T-helper 1 cell treated with Interleukin-12 subunit alpha and Interleukin-12 subunit beta and Interleukin-4 antibody, amounts not matched to agents 30 μg/mL and 1 μg/mL, for 36 hours (primary cell): Measurements from ENCODE around the gene CCNL1.
A peak's percentile ranks its signal among the peaks of the same experiment; 100 is the strongest.
"Not testable (repeated sequence)": the region's sequence is repeated elsewhere in the genome, so short reads cannot be mapped to it uniquely, and the experiment has no call there.

Experiments
- H3K27ac Mint-ChIP-seq: one replicate; pipeline ENCODE4 v1.8.0; 2021; ENCODE audit warnings: mild to moderate bottlenecking, mixed read lengths
- H3K27me3 Mint-ChIP-seq: one replicate; pipeline ENCODE4 v1.8.0; 2021; ENCODE audit warnings: low read depth, mixed read lengths
- H3K36me3 Mint-ChIP-seq: one replicate; pipeline ENCODE4 v1.8.0; 2021; ENCODE audit warnings: low read depth, mixed read lengths
- H3K4me1 Mint-ChIP-seq: one replicate; pipeline ENCODE4 v1.8.0; 2021; ENCODE audit warnings: low read depth, mixed read lengths
- H3K4me3 Mint-ChIP-seq: one replicate; pipeline ENCODE4 v1.8.0; 2021; ENCODE audit warnings: mild to moderate bottlenecking, moderate library complexity, mixed read lengths
- H3K9me3 Mint-ChIP-seq: one replicate; pipeline ENCODE4 v1.8.0; 2021; ENCODE audit warnings: mixed read lengths

Gene CCNL1

DNA sequence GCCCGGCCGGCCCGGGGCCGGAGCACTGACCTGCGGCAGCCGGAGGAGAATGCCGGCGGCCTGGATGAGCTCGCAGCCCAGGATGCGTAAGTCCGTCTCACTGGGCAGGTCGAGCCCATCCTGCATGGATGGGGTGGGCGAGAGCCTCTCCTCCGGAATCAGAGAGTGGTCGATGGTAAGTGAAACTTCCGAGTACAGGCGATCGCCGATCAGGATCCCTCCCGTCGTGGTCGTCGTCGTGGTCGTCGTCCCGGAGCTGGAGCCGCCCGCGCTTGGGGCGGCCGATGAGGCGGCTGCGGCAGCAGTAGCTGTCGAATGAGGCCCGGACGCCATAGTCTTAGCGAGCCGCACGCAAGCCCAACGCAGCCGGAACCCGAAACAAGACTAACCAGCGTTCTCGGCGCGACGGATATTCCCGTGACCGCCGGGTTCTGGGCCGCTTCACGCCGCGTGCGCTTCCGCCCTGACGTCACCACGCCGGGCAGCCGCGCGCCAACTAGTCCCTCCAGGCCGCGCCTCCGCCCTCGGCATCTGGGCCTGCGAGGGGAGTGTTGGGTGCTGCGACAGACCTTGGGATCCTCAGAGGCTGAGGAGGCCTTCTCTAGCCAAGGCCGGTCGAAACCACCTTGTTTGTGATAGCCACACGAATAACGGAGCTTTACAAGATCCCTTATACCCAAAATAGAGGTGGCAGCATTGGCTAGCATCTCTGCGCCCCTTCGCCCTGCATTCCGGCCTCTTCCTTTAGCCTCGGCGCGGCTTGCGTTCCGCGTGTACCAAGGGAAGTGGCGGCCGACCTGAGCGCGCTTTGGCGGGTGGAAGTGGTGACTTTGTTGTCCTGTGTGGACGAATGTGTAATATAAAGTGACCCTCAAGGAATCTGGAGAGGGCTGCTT, at the start of gene CCNL1:
Gene CCNL1, minus strand, starts transcription at position 386 of the 896 bp plus-strand sequence. Its CDS starts 53 bp downstream, at position 333.
- Mint-ChIP-seq H3K4me3 (peak within 1 kb of the TSS; percentile 92), H3K27ac (peak within 1 kb of the TSS; percentile 87), H3K27me3 (no peaks in the 10 kb centered on the region), H3K4me1 (peaks cover 49% of the 10 kb centered on the region), H3K9me3 (no peaks in the 10 kb centered on the region), H3K36me3 (peaks cover 47% of the 10 kb centered on the region)

DNA sequence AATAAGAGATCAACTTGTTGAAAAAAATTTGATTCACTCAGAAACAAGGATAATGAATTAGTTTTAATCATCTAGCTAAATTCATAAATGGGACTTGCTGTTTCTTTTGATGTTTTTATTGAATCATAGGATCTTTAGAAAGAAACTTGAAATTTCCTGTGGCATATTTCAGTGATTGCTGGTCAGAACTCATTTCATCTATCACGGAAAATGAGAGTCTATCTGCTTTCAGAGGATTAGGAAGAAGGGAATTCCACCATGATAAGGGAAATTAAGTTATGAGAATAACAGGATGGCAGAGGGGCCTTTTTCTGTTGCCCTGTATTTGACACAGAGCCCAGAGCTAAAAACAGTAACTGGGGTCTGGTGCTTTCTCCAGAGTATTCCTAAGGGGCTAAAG, 44.9 kb upstream of the CCNL1 start:
- no peaks in the 10 kb centered on the region for H3K36me3 Mint-ChIP-seq
- H3K4me3 Mint-ChIP-seq = no peak overlapping the region
- H3K4me1 Mint-ChIP-seq = no peaks in the 10 kb centered on the region
- H3K27ac Mint-ChIP-seq = no peak overlapping the region
- peaks cover 3% of the 10 kb centered on the region for H3K27me3 Mint-ChIP-seq
- H3K9me3 Mint-ChIP-seq = no peaks in the 10 kb centered on the region

DNA sequence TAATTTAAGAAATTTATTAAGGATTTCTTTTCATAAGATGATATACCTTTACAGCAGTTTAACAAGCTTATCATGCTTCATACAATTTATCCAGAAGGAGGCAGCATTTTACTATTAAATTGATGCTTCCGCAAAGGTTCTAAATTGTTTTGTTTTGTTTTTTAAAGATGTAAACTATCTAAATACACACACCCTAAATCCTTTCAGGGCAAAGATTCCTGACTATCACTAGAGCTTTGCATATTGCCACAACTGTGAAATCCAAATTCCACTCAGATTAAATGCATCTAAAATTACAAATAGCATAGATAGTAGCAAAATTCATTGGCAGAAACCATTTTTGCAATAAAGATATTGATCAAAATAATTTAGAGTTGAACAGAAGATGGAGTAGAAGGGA, 44.5 kb upstream of the CCNL1 start:
- no peaks in the 10 kb centered on the region for H3K36me3 Mint-ChIP-seq
- H3K4me1 Mint-ChIP-seq = no peaks in the 10 kb centered on the region
- no peak overlapping the region for H3K27ac Mint-ChIP-seq
- peaks cover 3% of the 10 kb centered on the region for H3K27me3 Mint-ChIP-seq
- no peaks in the 10 kb centered on the region for H3K9me3 Mint-ChIP-seq
- no peak overlapping the region for H3K4me3 Mint-ChIP-seq

DNA sequence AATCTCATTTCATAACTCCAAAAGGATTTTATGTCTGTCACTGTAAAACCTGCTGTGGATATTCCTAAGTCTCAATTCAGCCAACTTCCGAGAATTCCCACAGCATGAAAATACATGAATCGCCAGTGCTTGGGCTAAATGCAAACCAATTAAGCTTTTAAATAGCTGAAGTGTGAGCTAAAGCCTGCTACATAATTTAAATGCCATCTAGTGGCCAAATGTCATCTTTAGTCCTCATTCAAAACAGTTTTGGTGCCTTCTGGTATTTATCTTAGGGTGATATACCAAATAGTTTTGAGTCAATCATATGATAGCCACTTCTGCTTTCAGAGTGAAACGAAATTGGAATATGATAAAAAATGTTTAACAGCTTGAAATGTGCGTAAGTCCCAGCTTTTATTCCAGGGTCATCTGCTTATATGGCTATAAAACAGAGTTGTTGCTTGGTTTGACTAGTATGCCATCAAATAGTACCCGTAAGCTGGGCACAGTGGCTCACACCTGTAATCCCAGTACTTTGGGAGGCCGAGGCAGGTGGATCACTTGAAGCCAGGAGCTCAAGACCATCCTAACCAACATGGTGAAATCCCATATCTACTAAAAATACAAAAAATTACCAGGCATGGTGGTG, 41.8 kb upstream of the CCNL1 start:
- Mint-ChIP-seq H3K9me3 (peaks cover 5% of the 10 kb centered on the region), H3K4me3 (no peak overlapping the region), H3K4me1 (no peaks in the 10 kb centered on the region), H3K27ac (no peak overlapping the region), H3K36me3 (no peaks in the 10 kb centered on the region), H3K27me3 (peaks cover 3% of the 10 kb centered on the region)

DNA sequence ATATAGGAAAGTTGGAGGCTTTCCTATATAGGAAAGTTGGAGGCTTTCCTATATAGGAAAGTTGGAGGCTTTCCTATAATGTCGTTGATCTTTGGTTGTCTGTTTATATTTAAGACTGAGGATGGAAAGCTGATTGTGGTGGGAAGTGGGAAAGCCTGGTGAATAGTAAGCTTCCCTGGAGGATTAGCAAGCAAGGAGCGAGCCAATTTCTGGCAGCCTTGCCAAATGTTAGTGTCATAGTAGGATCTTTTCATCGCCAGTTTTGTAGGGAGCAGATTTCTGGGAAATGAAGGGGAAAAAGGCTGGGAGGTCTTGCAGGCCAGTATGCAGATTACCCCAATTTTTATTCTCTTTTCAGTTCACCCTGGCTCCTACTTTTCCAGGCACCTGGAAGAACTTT, 39.9 kb upstream of the CCNL1 start:
- H3K9me3 Mint-ChIP-seq = peaks cover 10% of the 10 kb centered on the region
- no peak overlapping the region for H3K27ac Mint-ChIP-seq
- H3K27me3 Mint-ChIP-seq = peaks cover 4% of the 10 kb centered on the region
- no peak overlapping the region for H3K4me3 Mint-ChIP-seq
- no peaks in the 10 kb centered on the region for H3K4me1 Mint-ChIP-seq
- H3K36me3 Mint-ChIP-seq = no peaks in the 10 kb centered on the region

DNA sequence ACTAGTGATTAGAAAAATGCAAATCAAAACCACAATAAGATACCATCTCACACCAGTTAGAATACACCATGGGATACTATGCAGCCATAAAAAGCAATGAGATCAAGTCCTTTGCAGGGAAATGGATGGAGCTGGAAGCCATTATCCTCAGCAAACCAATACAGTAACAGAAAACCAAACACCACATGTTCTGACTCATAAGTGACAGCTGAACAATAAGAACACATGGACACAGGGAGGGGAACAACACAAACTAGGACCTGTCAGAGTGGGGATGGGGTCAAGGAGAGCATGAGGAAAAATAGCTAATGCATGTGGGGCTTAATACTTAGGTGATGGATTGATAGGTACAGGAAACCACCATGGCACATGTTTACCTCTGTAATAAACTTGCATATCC, 36.0 kb upstream of the CCNL1 start:
- Mint-ChIP-seq H3K36me3 (peaks cover 7% of the 10 kb centered on the region), H3K4me1 (no peaks in the 10 kb centered on the region), H3K4me3 (no peak overlapping the region), H3K27ac (no peak overlapping the region), H3K27me3 (peaks cover 11% of the 10 kb centered on the region), H3K9me3 (peaks cover 37% of the 10 kb centered on the region)

DNA sequence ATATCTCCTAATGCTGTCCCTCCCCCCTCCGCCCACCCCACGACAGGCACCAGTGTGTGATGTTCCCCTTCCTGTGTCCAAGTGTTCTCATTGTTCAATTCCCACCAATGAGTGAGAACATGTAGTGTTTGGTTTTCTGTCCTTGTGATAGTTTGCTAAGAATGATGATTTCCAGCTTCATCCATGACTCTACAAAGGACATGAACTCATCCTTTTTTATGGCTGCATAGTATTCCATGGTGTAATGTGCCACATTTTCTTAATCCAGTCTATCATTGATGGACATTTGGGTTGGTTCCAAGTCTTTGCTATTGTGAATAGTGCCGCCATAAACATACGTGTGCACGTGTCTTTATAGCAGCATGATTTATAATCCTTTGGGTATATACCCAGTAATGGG, 31.2 kb upstream of the CCNL1 start:
- H3K36me3 Mint-ChIP-seq = peaks cover 16% of the 10 kb centered on the region
- H3K9me3 Mint-ChIP-seq = peaks cover 75% of the 10 kb centered on the region
- H3K4me3 Mint-ChIP-seq = not testable (repeated sequence)

DNA sequence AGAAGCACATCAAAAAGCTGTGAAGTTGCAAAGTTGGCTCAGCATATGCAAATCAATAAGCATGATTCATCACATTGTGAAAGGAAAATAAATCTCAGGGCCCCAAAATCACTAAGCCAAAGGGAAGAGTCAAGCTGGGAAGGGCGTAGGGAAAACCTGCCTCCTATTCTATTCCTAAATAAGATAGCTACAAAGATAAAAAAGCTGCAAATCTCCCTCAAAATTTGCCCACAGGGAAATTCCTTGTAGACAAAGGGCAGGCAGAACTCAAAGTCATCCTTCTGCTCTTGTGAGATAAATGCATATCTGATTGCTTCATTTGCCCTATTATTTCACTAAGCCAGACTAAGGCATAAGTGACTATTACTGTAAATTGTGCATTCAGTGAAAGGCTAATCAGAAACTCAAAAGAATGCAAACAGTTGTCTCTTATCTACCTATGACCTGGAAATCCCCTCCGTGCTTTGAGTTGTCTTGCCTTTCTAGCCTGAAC, 30.5 kb upstream of the CCNL1 start:
- H3K4me1 Mint-ChIP-seq = no peaks in the 10 kb centered on the region
- peaks cover 11% of the 10 kb centered on the region for H3K27me3 Mint-ChIP-seq
- no peak overlapping the region for H3K27ac Mint-ChIP-seq
- peaks cover 82% of the 10 kb centered on the region for H3K9me3 Mint-ChIP-seq
- H3K4me3 Mint-ChIP-seq = no peak overlapping the region
- peaks cover 23% of the 10 kb centered on the region for H3K36me3 Mint-ChIP-seq

More for the DNA sequence above, 31.2 kb upstream of the CCNL1 start:
- not testable (repeated sequence) for H3K27ac Mint-ChIP-seq, H3K4me1 Mint-ChIP-seq
- peaks cover 11% of the 10 kb centered on the region for H3K27me3 Mint-ChIP-seq

DNA sequence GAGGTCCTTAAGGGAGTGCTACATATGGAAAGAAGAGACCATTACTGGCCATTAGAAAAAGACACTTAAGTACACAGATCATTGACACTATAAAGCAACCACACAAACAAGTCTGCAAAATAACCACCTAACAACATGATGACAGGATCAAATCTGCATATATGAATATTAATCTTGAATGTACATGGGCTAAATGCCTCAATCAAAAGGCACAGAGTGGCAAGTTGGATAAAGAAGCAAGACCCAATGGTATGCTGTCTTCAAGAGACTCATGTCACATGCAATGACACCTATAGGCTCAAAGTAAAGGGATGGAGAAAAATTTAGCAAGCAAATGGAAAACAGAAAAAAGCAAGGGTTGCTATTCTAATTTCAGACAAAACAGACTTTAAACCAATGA, 28.4 kb upstream of the CCNL1 start:
- H3K36me3 Mint-ChIP-seq = peaks cover 33% of the 10 kb centered on the region
- no peak overlapping the region for H3K4me3 Mint-ChIP-seq
- no peak overlapping the region for H3K27ac Mint-ChIP-seq
- no peaks in the 10 kb centered on the region for H3K27me3 Mint-ChIP-seq
- peaks cover 78% of the 10 kb centered on the region for H3K9me3 Mint-ChIP-seq
- H3K4me1 Mint-ChIP-seq = no peaks in the 10 kb centered on the region

DNA sequence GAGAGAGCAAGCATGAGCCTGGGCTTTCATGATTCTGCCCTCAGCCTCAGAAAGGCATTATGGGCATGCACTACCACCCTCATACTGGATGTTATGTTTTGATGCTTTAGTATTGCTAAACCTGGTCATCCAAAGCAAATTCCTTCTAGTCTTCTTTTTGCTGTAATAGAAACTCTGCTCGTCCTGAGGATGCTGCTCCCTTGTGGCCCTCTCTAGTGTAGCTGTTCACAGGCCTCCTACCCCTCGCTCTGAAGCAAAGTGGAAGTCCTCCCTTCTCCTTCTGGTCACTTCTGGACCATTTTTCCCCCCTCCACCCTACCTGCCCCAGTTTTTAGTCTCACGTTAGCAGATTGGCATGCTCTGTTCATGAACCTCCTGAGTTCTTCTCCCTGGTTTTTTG, 22.9 kb upstream of the CCNL1 start:
- H3K4me1 Mint-ChIP-seq = no peaks in the 10 kb centered on the region
- H3K27ac Mint-ChIP-seq = no peak overlapping the region
- H3K27me3 Mint-ChIP-seq = no peaks in the 10 kb centered on the region
- H3K9me3 Mint-ChIP-seq = peaks cover 43% of the 10 kb centered on the region
- H3K36me3 Mint-ChIP-seq = peaks cover 38% of the 10 kb centered on the region
- no peak overlapping the region for H3K4me3 Mint-ChIP-seq

DNA sequence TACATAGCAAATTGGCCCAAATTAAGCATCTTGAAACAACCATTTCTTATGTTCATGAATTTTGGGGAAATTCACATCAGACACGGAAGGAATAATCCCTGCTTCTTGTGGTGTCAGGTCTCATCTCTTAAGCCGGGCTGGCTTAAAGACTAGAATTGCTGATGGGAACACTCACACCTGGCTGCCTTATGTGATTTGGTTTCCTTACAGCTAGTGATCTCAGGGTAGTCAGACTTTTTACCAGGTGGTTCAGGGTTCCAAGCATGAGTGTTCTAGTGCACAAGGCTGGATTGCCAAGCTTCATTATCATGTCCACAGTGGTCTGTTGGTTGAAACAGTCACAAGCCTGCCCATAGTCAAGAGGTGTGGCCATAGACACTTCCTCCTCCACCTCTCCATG, 20.3 kb upstream of the CCNL1 start:
- no peak overlapping the region for H3K27ac Mint-ChIP-seq
- H3K27me3 Mint-ChIP-seq = no peaks in the 10 kb centered on the region
- H3K4me3 Mint-ChIP-seq = no peak overlapping the region
- H3K9me3 Mint-ChIP-seq = peaks cover 24% of the 10 kb centered on the region
- peaks cover 30% of the 10 kb centered on the region for H3K36me3 Mint-ChIP-seq
- peaks cover 11% of the 10 kb centered on the region for H3K4me1 Mint-ChIP-seq

DNA sequence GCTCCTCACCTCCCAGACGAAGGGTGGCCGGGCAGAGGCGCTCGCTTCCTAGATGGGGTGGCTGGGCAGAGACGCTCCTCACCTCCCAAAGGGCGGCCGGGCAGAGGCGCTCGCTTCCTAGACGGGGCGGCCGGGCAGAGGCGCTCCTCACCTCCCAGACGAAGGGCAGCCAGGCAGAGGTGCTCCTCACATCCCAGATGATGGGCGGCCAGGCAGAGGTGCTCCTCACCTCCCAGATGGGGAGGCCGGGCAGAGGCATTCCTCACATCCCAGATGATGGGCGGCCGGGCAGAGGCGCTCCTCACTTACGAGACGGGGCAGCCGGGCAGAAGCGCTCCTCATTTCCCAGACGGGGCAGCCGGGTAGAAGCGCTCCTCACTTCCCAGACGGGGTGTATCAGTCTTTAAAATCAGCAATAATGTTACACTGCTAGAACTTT, 19.4 kb upstream of the CCNL1 start:
- peaks cover 28% of the 10 kb centered on the region for H3K36me3 Mint-ChIP-seq
- H3K4me1 Mint-ChIP-seq = peaks cover 15% of the 10 kb centered on the region
- H3K9me3 Mint-ChIP-seq = peaks cover 20% of the 10 kb centered on the region
- no peaks in the 10 kb centered on the region for H3K27me3 Mint-ChIP-seq
- H3K4me3 Mint-ChIP-seq = no peak overlapping the region
- H3K27ac Mint-ChIP-seq = no peak overlapping the region

DNA sequence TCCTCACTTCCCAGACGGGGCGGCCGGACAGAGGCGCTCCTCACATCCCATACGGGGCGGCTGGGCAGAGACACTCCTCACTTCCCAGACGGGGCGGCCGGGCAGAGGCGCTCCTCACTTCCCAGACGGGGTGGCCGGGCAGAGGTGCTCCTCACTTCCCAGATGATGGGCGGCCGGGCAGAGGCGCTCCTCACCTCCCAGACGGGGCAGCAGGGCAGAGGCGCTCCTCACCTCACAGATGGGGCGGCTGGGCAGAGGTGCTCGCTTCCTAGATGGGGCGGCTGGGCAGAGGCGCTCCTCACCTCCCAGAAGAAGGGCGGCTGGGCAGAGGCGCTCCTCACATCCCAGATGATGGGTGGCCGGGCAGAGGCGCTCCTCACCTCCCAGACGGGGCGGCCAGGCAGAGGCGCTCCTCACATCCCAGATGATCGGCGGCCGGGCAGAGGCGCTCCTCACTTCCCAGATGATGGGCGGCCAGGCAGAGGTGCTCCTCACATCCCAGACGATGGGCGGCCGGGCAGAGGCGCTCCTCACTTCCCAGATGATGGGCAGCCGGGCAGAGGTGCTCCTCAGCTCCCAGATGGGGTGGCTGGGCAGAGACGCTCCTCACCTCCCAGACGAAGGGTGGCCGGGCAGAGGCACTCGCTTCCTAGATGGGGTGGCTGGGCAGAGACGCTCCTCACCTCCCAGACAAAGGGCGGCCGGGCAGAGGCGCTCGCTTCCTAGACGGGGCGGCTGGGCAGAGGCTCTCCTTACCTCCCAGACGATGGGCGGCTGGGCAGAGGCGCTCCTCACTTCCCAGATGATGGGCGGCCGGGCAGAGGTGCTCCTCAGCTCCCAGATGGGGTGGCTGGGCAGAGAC, 18.8 kb upstream of the CCNL1 start:
- H3K4me3 Mint-ChIP-seq, H3K27ac Mint-ChIP-seq, H3K27me3 Mint-ChIP-seq: not testable (repeated sequence)
- H3K4me1 Mint-ChIP-seq = peaks cover 19% of the 10 kb centered on the region
- peaks cover 15% of the 10 kb centered on the region for H3K9me3 Mint-ChIP-seq
- H3K36me3 Mint-ChIP-seq = peaks cover 22% of the 10 kb centered on the region

DNA sequence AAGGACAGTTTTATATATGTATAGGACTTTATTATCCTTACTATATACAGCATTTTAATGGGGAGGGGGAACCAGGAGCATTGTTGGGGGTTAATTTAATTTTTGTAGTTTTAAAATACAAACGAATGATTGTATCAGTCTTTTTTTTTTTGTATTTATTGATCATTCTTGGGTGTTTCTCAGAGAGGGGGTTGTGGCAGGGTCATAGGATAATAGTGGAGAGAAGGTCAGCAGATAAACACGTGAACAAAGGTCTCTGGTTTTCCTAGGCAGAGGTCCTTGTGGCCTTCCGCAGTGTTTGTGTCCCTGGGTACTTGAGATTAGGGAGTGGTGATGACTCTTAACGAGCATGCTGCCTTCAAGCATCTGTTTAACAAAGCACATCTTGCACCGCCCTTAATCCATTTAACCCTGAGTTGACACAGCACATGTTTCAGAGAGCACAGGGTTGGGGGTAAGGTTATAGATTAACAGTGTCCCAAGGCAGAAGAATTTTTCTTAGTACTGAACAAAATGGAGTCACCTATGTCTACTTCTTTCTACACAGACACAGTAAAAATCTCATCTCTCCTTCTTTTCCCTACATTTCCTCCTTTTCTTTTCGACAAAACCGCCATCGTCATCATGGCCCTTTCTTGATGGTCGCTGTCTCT, 18.0 kb upstream of the CCNL1 start:
- not testable (repeated sequence) for H3K4me3 Mint-ChIP-seq, H3K27me3 Mint-ChIP-seq, H3K27ac Mint-ChIP-seq, H3K9me3 Mint-ChIP-seq
- Mint-ChIP-seq H3K4me1 (peaks cover 21% of the 10 kb centered on the region), H3K36me3 (peaks cover 15% of the 10 kb centered on the region)
